ENCODE data around the gene KCNG2. TPM values are rescaled to one million over a fixed set of nuclear protein-coding genes. Genes with fewer than 3 reads are reported as not detected.
A peak's percentile ranks its signal among the peaks of the same experiment; 100 is the strongest.

The KCNG2 gene
- total RNA-seq, 2 experiments from 2014 or later, result not detected

- no peak overlapping the region for H3K27ac Mint-ChIP-seq
- H3K9me3 Mint-ChIP-seq, result no peaks in the 10 kb centered on the region
Observed at GRCh38 chr18:79917169-79917852, 119.6 kb downstream of the KCNG2 start.

DNA sequence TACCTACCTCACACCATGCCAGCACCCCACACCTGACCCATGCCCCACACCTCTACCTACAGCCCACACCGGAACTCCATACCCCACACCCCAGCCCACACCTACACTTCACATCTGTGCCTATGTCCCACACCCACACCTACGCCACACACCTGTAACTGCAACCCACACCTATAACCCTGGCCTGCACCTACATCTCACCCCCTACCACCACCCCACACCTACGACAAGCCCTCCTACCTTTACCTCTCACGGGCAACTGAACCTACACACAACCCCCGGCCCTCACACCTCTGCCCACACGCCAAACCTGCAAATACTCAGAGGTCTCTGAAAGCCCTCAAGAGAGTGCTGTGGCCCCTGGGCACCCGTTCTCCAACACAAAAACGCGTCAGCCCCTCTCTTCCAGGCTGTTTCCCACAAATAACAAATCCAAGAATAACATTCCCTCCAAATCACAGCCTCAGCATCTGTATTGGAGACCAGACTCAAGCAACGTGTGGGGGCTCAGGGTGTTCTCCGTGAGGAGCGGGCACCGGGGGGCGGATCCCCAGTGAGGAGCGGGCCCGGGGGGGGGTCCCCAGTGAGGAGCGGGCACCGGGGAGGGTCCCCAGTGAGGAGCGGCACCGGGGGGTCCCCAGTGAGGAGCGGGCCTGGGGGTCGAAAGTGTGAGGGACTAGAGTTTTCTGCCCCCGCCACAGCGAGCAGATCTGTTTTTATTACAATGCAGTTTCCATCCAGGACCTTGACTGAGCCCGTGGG is 120.3 kb downstream of the KCNG2 start:
- Mint-ChIP-seq H3K9me3 (no peaks in the 10 kb centered on the region), H3K27me3 (no peaks in the 10 kb centered on the region), H3K4me1 (peaks cover 14% of the 10 kb centered on the region), H3K36me3 (peaks cover 42% of the 10 kb centered on the region), H3K4me3 (no peak overlapping the region), H3K27ac (no peak overlapping the region)
- DNase-seq (no peak), ATAC-seq (ENCODE audit: low read depth) (no peak)
- POLR2A ChIA-PET, result no interaction called here

More at GRCh38 chr18:79917169-79917852, 119.6 kb downstream of the KCNG2 start:
- Mint-ChIP-seq H3K4me3 (no peak overlapping the region), H3K27me3 (no peaks in the 10 kb centered on the region), H3K4me1 (peaks cover 21% of the 10 kb centered on the region), H3K36me3 (peaks cover 45% of the 10 kb centered on the region)
- DNase-seq (peak; percentile 29), ATAC-seq (ENCODE audit: low read depth) (no peak)
- POLR2A ChIA-PET, result no interaction called here

DNA sequence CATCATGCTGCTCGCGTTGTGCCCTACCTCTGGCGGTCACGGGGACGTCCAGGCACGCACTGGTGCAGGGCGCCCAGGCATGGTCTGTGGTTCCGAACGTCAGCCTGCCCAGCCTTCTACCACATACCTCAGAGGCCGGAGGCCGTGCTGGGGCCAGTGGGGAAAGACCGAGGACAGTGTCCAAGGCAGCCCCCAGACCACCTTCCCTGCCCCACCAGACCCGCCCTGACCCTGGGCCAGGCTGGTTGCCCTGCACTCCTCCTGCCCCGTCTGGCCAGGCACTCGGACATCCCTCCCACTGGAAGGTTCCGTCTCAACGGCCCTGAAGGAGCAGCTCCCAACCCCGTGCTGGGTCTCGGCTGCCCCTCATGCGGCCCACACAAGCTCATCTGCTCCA is 120.9 kb downstream of the KCNG2 start:
- POLR2A ChIA-PET, result no interaction called here

GRCh38 chr18:79919089-79919488 is 121.4 kb downstream of the KCNG2 start:
- no peaks in the 10 kb centered on the region for H3K27me3 Mint-ChIP-seq
- peaks cover 4% of the 10 kb centered on the region for H3K4me1 Mint-ChIP-seq
- no peak overlapping the region for H3K4me3 Mint-ChIP-seq
- peaks cover 43% of the 10 kb centered on the region for H3K36me3 Mint-ChIP-seq
- ATAC-seq (ENCODE audit: low read depth) (no peak), DNase-seq (peak; percentile 28)
- H3K9me3 Mint-ChIP-seq, result no peaks in the 10 kb centered on the region
- POLR2A ChIA-PET, result no interaction called here
- no peak overlapping the region for H3K27ac Mint-ChIP-seq

More for the DNA sequence above, 120.9 kb downstream of the KCNG2 start:
- Mint-ChIP-seq H3K36me3 (peaks cover 42% of the 10 kb centered on the region), H3K4me1 (peaks cover 8% of the 10 kb centered on the region), H3K9me3 (no peaks in the 10 kb centered on the region), H3K27me3 (no peaks in the 10 kb centered on the region), H3K4me3 (no peak overlapping the region), H3K27ac (no peak overlapping the region)
- DNase-seq (no peak), ATAC-seq (ENCODE audit: low read depth) (no peak)

- Mint-ChIP-seq H3K27ac (no peak overlapping the region), H3K36me3 (peaks cover 20% of the 10 kb centered on the region), H3K4me1 (no peaks in the 10 kb centered on the region), H3K27me3 (no peaks in the 10 kb centered on the region), H3K4me3 (no peak overlapping the region), H3K9me3 (no peaks in the 10 kb centered on the region)
- POLR2A ChIA-PET, result no interaction called here
- DNase-seq, result peak; percentile 17
- peak; percentile 33 for ATAC-seq (ENCODE audit: low read depth)
Observed at GRCh38 chr18:79921984-79922965, 124.5 kb downstream of the KCNG2 start.

DNA sequence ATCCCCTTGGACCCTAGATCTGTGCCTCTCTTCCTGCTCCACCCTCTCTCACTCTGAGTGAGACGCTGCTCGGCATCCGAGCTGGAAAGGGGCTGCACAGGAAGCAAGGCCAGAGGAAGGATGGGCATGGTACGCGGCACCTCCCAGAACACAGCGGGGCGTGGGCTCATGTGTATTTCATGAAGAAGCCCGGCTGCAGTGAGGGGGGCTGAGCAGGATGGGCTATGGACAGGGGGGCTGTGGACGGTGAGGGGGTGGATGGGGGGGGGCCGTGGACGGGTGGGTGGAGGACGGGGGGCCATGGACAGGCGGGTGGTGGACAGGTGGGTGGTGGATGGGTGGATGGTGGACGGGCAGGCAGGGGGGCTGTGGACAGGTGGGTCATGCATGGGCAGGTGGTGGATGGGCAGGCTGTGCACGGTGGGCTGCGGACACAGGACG is 125.3 kb downstream of the KCNG2 start:
- H3K4me3 Mint-ChIP-seq, result no peak overlapping the region
- peak; percentile 13 for DNase-seq

DNA sequence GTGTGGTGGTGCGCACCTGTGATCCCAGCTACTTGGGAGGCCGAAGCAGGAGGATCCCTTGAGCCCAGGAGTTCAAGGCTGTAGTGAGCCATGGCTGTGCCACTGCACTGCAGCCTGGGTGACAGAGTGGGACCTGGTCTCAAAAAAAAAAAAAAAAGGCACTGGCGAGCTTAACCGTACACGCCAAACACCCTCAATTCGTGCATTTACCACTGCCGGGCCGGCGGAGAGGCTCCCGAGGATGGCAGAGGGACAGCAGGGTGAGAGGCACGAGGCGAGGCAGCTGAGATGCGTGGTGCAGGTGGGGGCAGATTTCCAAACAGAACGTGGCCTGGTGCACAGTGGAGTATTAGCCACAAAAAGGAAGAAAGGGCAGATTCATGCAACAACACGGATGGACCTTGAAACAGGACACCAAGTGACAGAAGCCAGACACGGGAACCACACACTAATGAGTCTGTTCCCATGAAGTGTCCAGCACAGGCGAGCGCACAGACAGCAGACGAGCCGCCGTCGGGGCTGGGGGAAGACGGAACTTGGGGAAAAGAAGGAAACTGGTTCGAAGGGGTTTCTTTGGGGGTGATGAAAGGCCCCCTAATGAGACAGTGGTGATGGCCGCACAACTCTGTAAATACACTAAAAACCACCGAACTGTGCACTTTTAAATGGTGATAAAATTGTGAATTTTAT is 126.3 kb downstream of the KCNG2 start:
- no peak overlapping the region for H3K27ac Mint-ChIP-seq
- H3K27me3 Mint-ChIP-seq, result no peaks in the 10 kb centered on the region
- ATAC-seq (ENCODE audit: low read depth) (no peak), DNase-seq (peak; percentile 2)
- no peak overlapping the region for H3K4me3 Mint-ChIP-seq
- H3K36me3 Mint-ChIP-seq, result peaks cover 22% of the 10 kb centered on the region
- H3K4me1 Mint-ChIP-seq, result no peaks in the 10 kb centered on the region
- POLR2A ChIA-PET, result no interaction called here
- H3K9me3 Mint-ChIP-seq, result peaks cover 5% of the 10 kb centered on the region

More for the DNA sequence above, 125.3 kb downstream of the KCNG2 start:
- Mint-ChIP-seq H3K27ac (no peak overlapping the region), H3K36me3 (peaks cover 16% of the 10 kb centered on the region), H3K4me1 (no peaks in the 10 kb centered on the region), H3K9me3 (no peaks in the 10 kb centered on the region), H3K27me3 (no peaks in the 10 kb centered on the region)
- POLR2A ChIA-PET, result no interaction called here
- ATAC-seq (ENCODE audit: low read depth), result no peak

GRCh38 chr18:79924814-79925731 is 127.3 kb downstream of the KCNG2 start:
- ATAC-seq (ENCODE audit: low read depth) (no peak), DNase-seq (peak; percentile 11)
- H3K4me1 Mint-ChIP-seq, result no peaks in the 10 kb centered on the region
- H3K9me3 Mint-ChIP-seq, result peaks cover 12% of the 10 kb centered on the region
- POLR2A ChIA-PET, result no interaction called here
- no peaks in the 10 kb centered on the region for H3K27me3 Mint-ChIP-seq
- H3K27ac Mint-ChIP-seq, result no peak overlapping the region
- no peak overlapping the region for H3K4me3 Mint-ChIP-seq
- peaks cover 30% of the 10 kb centered on the region for H3K36me3 Mint-ChIP-seq

DNA sequence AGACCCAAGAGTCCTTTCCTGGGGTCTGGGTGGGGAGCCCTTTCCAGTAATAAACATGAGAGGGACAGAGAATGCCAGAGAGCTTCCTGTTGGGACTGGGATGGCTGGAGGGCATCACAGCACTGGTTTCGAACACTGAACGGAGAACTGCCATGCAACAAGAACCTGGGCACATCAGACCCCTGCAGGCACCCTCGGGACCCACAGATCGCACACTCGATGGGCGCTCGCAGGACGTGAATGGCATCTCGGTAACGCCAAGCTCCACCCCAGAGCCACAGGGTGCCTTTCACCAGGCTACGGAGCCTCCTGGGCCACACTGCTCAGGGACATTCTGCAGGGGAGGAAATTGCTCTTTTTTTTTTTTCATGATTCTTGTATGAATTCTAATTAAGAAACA is 128.6 kb downstream of the KCNG2 start:
- DNase-seq (peak; percentile 14), ATAC-seq (ENCODE audit: low read depth) (no peak)
- Mint-ChIP-seq H3K4me1 (no peaks in the 10 kb centered on the region), H3K4me3 (no peak overlapping the region), H3K27me3 (no peaks in the 10 kb centered on the region), H3K9me3 (peaks cover 14% of the 10 kb centered on the region), H3K36me3 (peaks cover 34% of the 10 kb centered on the region), H3K27ac (no peak overlapping the region)
- POLR2A ChIA-PET, result no interaction called here

- no peak overlapping the region for H3K27ac Mint-ChIP-seq
- POLR2A ChIA-PET, result no interaction called here
- peak; percentile 16 for DNase-seq
- peaks cover 37% of the 10 kb centered on the region for H3K36me3 Mint-ChIP-seq
- no peak overlapping the region for H3K4me3 Mint-ChIP-seq
- no peaks in the 10 kb centered on the region for H3K4me1 Mint-ChIP-seq
- ATAC-seq (ENCODE audit: low read depth), result no peak
- H3K27me3 Mint-ChIP-seq, result no peaks in the 10 kb centered on the region
- peaks cover 16% of the 10 kb centered on the region for H3K9me3 Mint-ChIP-seq
Observed at GRCh38 chr18:79926715-79927606, 129.2 kb downstream of the KCNG2 start.

Data from activated naive CD8-positive, alpha-beta T cell treated with anti-CD3 and anti-CD28 coated beads, Interleukin-2, amount 10 ng/mL, durations not matched to agents 7 days and 5 days (primary cell).